OCI-M1 (cell line): ENCODE data around the gene ETFBKMT.
"Not testable (repeated sequence)": the region's sequence is repeated elsewhere in the genome, so short reads cannot be mapped to it uniquely, and the experiment has no call there.

Source experiments
- DNase-seq: peaks from one replicate; lab custom pipeline; 2025; lab: John Stamatoyannopoulos, UW

ETFBKMT gene

DNA sequence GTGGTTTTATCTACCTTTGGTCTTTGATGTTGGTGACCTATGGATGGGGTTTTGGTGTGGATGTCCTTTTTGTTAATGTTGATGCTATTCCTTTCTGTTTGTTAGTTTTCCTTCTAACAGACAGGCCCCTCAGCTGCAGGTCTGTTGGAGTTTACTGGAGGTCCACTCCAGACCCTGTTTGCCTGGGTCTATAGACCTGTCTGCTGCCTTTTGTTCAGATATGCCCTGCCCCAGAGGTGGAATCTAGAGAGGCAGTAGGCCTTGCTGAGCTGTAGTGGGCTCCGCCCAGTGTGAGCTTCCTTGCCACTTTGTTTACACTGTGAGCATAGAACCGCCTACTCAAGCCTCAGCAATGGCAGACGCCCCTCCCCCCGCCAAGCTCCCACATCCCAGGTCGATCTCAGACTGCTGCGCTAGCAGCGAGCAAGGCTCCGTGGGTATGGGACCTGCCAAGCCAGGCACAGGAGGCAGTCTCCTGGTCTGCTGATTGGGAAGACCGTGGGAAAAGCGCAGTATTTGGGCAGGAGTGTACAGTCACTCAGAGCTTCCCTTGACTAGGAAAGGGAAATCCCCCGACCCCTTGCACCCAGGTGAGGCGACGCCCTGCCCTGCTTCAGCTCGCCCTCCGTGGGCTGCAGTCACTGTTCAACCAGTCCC is 59.2 kb downstream of the ETFBKMT start:
- not testable (repeated sequence) for DNase-seq

- DNase-seq, result no peak
These were observed 63.1 kb downstream of the ETFBKMT start for GRCh38 chr12:31722580-31722979.
